SK-N-SH treated with all-trans-retinoic acid at 6 μM for 48 hours (cell line): Measurements from ENCODE around the gene ZP1.

Experiments
- ATAC-seq: fragments of 200-7000 bp; cut with Tn5 transposase; 3 replicates; pipeline ENCODE4 v1.9.1; 2020; ENCODE audit warnings: mild to moderate bottlenecking, moderate library complexity
- ARNTL ChIP-seq: fragments of 450-650 bp; formaldehyde crosslinking; IDR thresholded peaks from 2 replicates; pipeline ENCODE4 v1.5.0; 2020; ENCODE audit warnings: low read depth, mild to moderate bottlenecking, moderate library complexity, borderline replicate concordance
- BACH2 ChIP-seq: fragments of 250-450 bp; sonication (Bioruptor Pico); IDR thresholded peaks from 2 replicates; pipeline ENCODE4 v1.9.0; 2021; ENCODE audit warnings: mild to moderate bottlenecking, borderline replicate concordance
- CREB5 ChIP-seq: fragments of 250-450 bp; sonication (Bioruptor Pico); IDR thresholded peaks from 2 replicates; pipeline ENCODE4 v1.5.1; 2020; ENCODE audit warnings: low read depth, mild to moderate bottlenecking, moderate library complexity
- CSDC2 ChIP-seq: fragments of 250-450 bp; sonication (Bioruptor Pico); IDR thresholded peaks from 2 replicates; pipeline ENCODE4 v1.5.0; 2020; ENCODE audit warnings: mild to moderate bottlenecking, moderate library complexity
- ESRRG ChIP-seq: fragments of 250-450 bp; sonication (Bioruptor Pico); IDR thresholded peaks from 2 replicates; pipeline ENCODE4 v1.6.1; 2021; ENCODE audit warnings: mild to moderate bottlenecking
- GLIS3 ChIP-seq: fragments of 250-450 bp; sonication (Bioruptor Pico); IDR thresholded peaks from 2 replicates; pipeline ENCODE4 v1.5.0; 2020; ENCODE audit warnings: mild to moderate bottlenecking, moderate library complexity
- ISL1 ChIP-seq: fragments of 250-450 bp; sonication (Bioruptor Pico); IDR thresholded peaks from 2 replicates; pipeline ENCODE4 v2.1.2; 2022; ENCODE audit warnings: mild to moderate bottlenecking, moderate library complexity
- OSR1 ChIP-seq: fragments of 250-450 bp; sonication (Bioruptor Pico); IDR thresholded peaks from 2 replicates; pipeline ENCODE4 v1.8.0; 2022; ENCODE audit warnings: moderate library complexity, mild to moderate bottlenecking, inconsistent platforms
- POU6F1 ChIP-seq: fragments of 250-450 bp; sonication (Bioruptor Pico); IDR thresholded peaks from 2 replicates; pipeline ENCODE4 v1.8.0; 2021; ENCODE audit warnings: low read depth, mild to moderate bottlenecking, moderate library complexity, borderline replicate concordance
- PPARA ChIP-seq: fragments of 250-450 bp; sonication (Bioruptor Pico); IDR thresholded peaks from 2 replicates; pipeline ENCODE4 v1.5.0; 2020; ENCODE audit warnings: mild to moderate bottlenecking, borderline replicate concordance
- RARB ChIP-seq: fragments of 250-450 bp; sonication (Bioruptor Pico); IDR thresholded peaks from 2 replicates; pipeline ENCODE4 v1.8.0; 2021; ENCODE audit warnings: mild to moderate bottlenecking, moderate library complexity
- SNAI2 ChIP-seq: fragments of 250-450 bp; sonication (Bioruptor Pico); IDR thresholded peaks from 2 replicates; pipeline ENCODE4 v1.5.0; 2020; ENCODE audit warnings: mild to moderate bottlenecking, moderate library complexity
- TCF4 ChIP-seq: fragments of 250-450 bp; sonication (Bioruptor Pico); IDR thresholded peaks from 2 replicates; pipeline ENCODE4 v1.8.0; 2021; ENCODE audit warnings: mild to moderate bottlenecking, moderate library complexity, borderline replicate concordance
- TOX ChIP-seq: fragments of 250-450 bp; sonication (Bioruptor Pico); IDR thresholded peaks from 2 replicates; pipeline ENCODE4 v1.8.0; 2021; ENCODE audit warnings: mild to moderate bottlenecking, moderate library complexity, borderline replicate concordance
- ZFP3 ChIP-seq: fragments of 250-450 bp; sonication (Bioruptor Pico); IDR thresholded peaks from 2 replicates; pipeline ENCODE4 v1.5.0; 2020; ENCODE audit warnings: mild to moderate bottlenecking, moderate library complexity
- ZFP30 ChIP-seq: fragments of 450-650 bp; formaldehyde crosslinking; IDR thresholded peaks from 2 replicates; pipeline ENCODE4 v1.5.0; 2022; ENCODE audit warnings: mild to moderate bottlenecking, moderate library complexity
- ZNF565 ChIP-seq: fragments of 450-650 bp; formaldehyde crosslinking; conservative IDR thresholded peaks from 2 replicates; pipeline ENCODE4 v1.5.0; 2020; ENCODE audit warnings: low read depth, mild to moderate bottlenecking, moderate library complexity
- ZNF70 ChIP-seq: fragments of 450-650 bp; formaldehyde crosslinking; IDR thresholded peaks from 2 replicates; pipeline ENCODE4 v1.5.0; 2020; ENCODE audit warnings: mild to moderate bottlenecking, moderate library complexity
- ZNF8 ChIP-seq: fragments of 450-650 bp; formaldehyde crosslinking; IDR thresholded peaks from 2 replicates; pipeline ENCODE4 v1.5.0; 2020; ENCODE audit warnings: mild to moderate bottlenecking, moderate library complexity
- TF ChIP-seq, protein P1 (sequence below): fragments of 250-450 bp; sonication (Bioruptor Pico); IDR thresholded peaks from 2 replicates; pipeline ENCODE4 v1.5.1; 2021; ENCODE audit warnings: mild to moderate bottlenecking, moderate library complexity
- TF ChIP-seq, protein P2 (sequence below): fragments of 250-450 bp; sonication (Bioruptor Pico); IDR thresholded peaks from 2 replicates; pipeline ENCODE4 v1.5.0; 2020; ENCODE audit warnings: mild to moderate bottlenecking, moderate library complexity
- TF ChIP-seq, protein P3 (sequence below): fragments of 250-450 bp; sonication (Bioruptor Pico); IDR thresholded peaks from 2 replicates; pipeline ENCODE4 v1.8.0; 2020; ENCODE audit warnings: mild to moderate bottlenecking, moderate library complexity, borderline replicate concordance

ZP1 gene

GRCh38 chr11:60917267-60917666, 49.9 kb downstream of the ZP1 start:
- TF ChIP-seq GLIS3 (no peak), PPARA (CRISPR knock-in tag) (no peak), ZNF8 (no peak), ZFP30 (CRISPR knock-in tag) (no peak), ESRRG (CRISPR knock-in tag) (no peak), ZFP3 (CRISPR knock-in tag) (no peak), CREB5 (CRISPR knock-in tag) (no peak), CSDC2 (no peak), ZNF70 (CRISPR knock-in tag) (no peak), OSR1 (CRISPR knock-in tag) (no peak), ARNTL (no peak), POU6F1 (no peak), ZNF565 (CRISPR knock-in tag) (no peak), ISL1 (no peak), TCF4 (no peak)
- TF ChIP-seq, protein P1, sequence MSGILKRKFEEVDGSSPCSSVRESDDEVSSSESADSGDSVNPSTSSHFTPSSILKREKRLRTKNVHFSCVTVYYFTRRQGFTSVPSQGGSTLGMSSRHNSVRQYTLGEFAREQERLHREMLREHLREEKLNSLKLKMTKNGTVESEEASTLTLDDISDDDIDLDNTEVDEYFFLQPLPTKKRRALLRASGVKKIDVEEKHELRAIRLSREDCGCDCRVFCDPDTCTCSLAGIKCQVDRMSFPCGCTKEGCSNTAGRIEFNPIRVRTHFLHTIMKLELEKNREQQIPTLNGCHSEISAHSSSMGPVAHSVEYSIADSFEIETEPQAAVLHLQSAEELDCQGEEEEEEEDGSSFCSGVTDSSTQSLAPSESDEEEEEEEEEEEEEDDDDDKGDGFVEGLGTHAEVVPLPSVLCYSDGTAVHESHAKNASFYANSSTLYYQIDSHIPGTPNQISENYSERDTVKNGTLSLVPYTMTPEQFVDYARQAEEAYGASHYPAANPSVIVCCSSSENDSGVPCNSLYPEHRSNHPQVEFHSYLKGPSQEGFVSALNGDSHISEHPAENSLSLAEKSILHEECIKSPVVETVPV (CRISPR knock-in tag): no peak
- TF ChIP-seq, protein P2, sequence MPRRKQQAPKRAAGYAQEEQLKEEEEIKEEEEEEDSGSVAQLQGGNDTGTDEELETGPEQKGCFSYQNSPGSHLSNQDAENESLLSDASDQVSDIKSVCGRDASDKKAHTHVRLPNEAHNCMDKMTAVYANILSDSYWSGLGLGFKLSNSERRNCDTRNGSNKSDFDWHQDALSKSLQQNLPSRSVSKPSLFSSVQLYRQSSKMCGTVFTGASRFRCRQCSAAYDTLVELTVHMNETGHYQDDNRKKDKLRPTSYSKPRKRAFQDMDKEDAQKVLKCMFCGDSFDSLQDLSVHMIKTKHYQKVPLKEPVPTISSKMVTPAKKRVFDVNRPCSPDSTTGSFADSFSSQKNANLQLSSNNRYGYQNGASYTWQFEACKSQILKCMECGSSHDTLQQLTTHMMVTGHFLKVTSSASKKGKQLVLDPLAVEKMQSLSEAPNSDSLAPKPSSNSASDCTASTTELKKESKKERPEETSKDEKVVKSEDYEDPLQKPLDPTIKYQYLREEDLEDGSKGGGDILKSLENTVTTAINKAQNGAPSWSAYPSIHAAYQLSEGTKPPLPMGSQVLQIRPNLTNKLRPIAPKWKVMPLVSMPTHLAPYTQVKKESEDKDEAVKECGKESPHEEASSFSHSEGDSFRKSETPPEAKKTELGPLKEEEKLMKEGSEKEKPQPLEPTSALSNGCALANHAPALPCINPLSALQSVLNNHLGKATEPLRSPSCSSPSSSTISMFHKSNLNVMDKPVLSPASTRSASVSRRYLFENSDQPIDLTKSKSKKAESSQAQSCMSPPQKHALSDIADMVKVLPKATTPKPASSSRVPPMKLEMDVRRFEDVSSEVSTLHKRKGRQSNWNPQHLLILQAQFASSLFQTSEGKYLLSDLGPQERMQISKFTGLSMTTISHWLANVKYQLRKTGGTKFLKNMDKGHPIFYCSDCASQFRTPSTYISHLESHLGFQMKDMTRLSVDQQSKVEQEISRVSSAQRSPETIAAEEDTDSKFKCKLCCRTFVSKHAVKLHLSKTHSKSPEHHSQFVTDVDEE (CRISPR knock-in tag): no peak
- TF ChIP-seq, protein P3, sequence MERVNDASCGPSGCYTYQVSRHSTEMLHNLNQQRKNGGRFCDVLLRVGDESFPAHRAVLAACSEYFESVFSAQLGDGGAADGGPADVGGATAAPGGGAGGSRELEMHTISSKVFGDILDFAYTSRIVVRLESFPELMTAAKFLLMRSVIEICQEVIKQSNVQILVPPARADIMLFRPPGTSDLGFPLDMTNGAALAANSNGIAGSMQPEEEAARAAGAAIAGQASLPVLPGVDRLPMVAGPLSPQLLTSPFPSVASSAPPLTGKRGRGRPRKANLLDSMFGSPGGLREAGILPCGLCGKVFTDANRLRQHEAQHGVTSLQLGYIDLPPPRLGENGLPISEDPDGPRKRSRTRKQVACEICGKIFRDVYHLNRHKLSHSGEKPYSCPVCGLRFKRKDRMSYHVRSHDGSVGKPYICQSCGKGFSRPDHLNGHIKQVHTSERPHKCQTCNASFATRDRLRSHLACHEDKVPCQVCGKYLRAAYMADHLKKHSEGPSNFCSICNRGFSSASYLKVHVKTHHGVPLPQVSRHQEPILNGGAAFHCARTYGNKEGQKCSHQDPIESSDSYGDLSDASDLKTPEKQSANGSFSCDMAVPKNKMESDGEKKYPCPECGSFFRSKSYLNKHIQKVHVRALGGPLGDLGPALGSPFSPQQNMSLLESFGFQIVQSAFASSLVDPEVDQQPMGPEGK (CRISPR knock-in tag): no peak

DNA sequence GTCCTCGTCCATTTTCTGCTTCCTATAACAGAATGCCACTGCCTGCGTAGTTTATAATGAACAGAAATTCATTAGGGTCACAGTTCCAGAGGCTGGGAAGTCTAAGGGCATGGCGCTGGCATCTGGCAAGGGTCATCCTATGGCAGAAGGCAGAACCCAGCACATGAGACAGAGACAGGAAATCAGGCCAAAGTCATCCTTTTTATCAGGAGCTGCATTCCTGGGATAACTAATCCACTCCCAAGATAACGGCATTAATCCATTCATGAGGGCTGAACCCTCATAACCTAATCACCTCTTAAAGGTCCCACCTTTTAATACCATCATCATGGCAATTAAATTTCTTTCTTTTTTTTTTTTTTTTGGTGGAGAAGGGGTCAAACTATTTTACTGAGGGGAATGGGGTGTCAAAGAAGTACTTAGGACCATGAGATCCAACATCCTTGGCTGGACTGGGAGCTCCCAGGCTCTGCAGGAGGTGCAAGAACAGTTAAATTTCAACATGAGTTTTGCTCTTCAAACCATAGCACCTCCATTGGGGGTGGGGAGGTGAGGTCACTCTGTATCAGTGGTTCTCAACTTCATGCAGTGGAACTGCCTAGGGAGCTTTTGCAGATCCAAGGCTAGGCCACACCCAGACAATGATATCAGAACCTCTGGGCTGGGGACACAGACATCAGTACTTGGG, 51.1 kb downstream of the ZP1 start:
- TF ChIP-seq OSR1 (CRISPR knock-in tag) (no peak), GLIS3 (no peak), TOX (CRISPR knock-in tag) (no peak), ZFP30 (CRISPR knock-in tag) (no peak), BACH2 (CRISPR knock-in tag) (no peak), RARB (CRISPR knock-in tag) (no peak), ESRRG (CRISPR knock-in tag) (no peak), PPARA (CRISPR knock-in tag) (no peak), ZNF70 (CRISPR knock-in tag) (no peak), POU6F1 (no peak), ZNF565 (CRISPR knock-in tag) (no peak), ZFP3 (CRISPR knock-in tag) (no peak), TCF4 (no peak), SNAI2 (CRISPR knock-in tag) (no peak), CSDC2 (no peak), ISL1 (no peak), ARNTL (no peak), CREB5 (CRISPR knock-in tag) (no peak)
- TF ChIP-seq, protein P1 (CRISPR knock-in tag): no peak
- TF ChIP-seq, protein P3 (CRISPR knock-in tag): no peak
- ATAC-seq: no peak

More at GRCh38 chr11:60917267-60917666, 49.9 kb downstream of the ZP1 start:
- ATAC-seq: no peak
